ENCODE measurements around the gene FAXDC2. TPM values are rescaled to one million over a fixed set of nuclear protein-coding genes. Genes with fewer than 3 reads are reported as not detected.

Gene FAXDC2
- total and polyA plus RNA-seq, 10 of the 15 experiments (the other 5 are each of a cell fraction or from before 2014, with no cell fraction given) = 0.13 to 1.8 (median 0.35) TPM

GRCh38 chr5:154824070-154824469 is 26.3 kb downstream of the FAXDC2 start:
- Histone ChIP-seq H3K9me3 (replicated peaks; ENCODE audit: control insufficient read depth, insufficient read depth, low read length) (no peaks in the 10 kb centered on the region), H3K4me1 (ENCODE audit: control insufficient read depth, insufficient read depth, low read length) (no peaks in the 10 kb centered on the region), H2AFZ (ENCODE audit: control insufficient read depth, low read depth, low read length) (no peak overlapping the region), H4K20me1 (ENCODE audit: control insufficient read depth, insufficient read depth) (no peaks in the 10 kb centered on the region), H3K27me3 (replicated peaks in 1 of 2; ENCODE audit: control insufficient read depth in 2 of 2, insufficient read depth in 2 of 2, low read length in 1 of 2) (no peaks in the 10 kb centered on the region), H3K4me3 (no peak overlapping the region), H3K27ac (ENCODE audit: control insufficient read depth, insufficient read depth) (no peak overlapping the region), H3K79me2 (ENCODE audit: control insufficient read depth, insufficient read depth, low read length) (no peaks in the 10 kb centered on the region), H3K9ac (ENCODE audit: control insufficient read depth, insufficient read depth, low read length) (no peak overlapping the region), H3K36me3 (ENCODE audit: control insufficient read depth in 2 of 2, insufficient read depth in 2 of 2, low read length in 1 of 2) (peaks cover 1 to 2% of the 10 kb centered on the region in 2 experiments; a peak in 3 of 4 replicates), H3K4me2 (ENCODE audit: control insufficient read depth, insufficient read depth) (no peak overlapping the region)
- in situ Hi-C loops (cut with MboI) (no loop called here), intact Hi-C loops (cut with micrococcal nuclease; ENCODE audit: unreplicated experiment) (no loop called here)
- no peak for FAIRE-seq
- SMC1A ChIA-PET (ENCODE audit: uncharacterized antibody, unreplicated experiment) = interaction anchor here (0.6 kb wide), 1 partner anchor 27 kb away, joined by 3 read pairs; no protein-coding TSS in a partner anchor
- no peak for DNase-seq (ENCODE audit: low read depth, low spot score)
- BruUV-seq (replicated peaks) = no TSS peak
- RAD21 ChIA-PET (ENCODE audit: unreplicated experiment) = no interaction called here
- ATAC-seq = no peak
- POLR2A ChIA-PET = no interaction called here
- CTCF ChIA-PET = no interaction called here
- TF ChIP-seq SMAD1 (IDR thresholded peaks at IDR 0.05; ENCODE audit: low read depth, partially characterized antibody) (no peak), PAX8 (IDR thresholded peaks at IDR 0.05) (no peak), PRDM15 (CRISPR knock-in tag; IDR thresholded peaks at IDR 0.05) (no peak), RCOR1 (conservative IDR thresholded peaks at IDR 0.05; ENCODE audit: low read depth, low read length) (no peak), NR2C2 (IDR thresholded peaks at IDR 0.05; ENCODE audit: borderline replicate concordance, control insufficient read depth, insufficient read length, low read depth) (no peak), RBBP5 (conservative IDR thresholded peaks at IDR 0.05) (no peak), NBN (IDR thresholded peaks at IDR 0.05) (no peak)
- 100% methylated on average over 2 of the region's 2 CpGs for WGBS (ENCODE audit: insufficient coverage, insufficient replicate concordance, low lambda C conversion rate, missing lambda C conversion rate)
